ENCODE measurements around the gene ZDHHC23. TPM values are rescaled to one million over a fixed set of nuclear protein-coding genes. Genes with fewer than 3 reads are reported as not detected.

Gene ZDHHC23
- 10 to 100 TPM; 31.4 to 66.7 (median 36.1) TPM for total RNA-seq
- long read RNA-seq, donor 1, partial matches to known transcripts, result 8 of 16 reads
- long read RNA-seq, donor 1, other reads (novel, unspliced or antisense), result 8 of 16 reads
- long read RNA-seq, donor 2, partial matches to known transcripts, result 1 of 2 reads
- long read RNA-seq, donor 2, other reads (novel, unspliced or antisense), result 1 of 2 reads

GRCh38 chr3:113947372-113948014 is at the start of gene ZDHHC23:
ZDHHC23 (plus strand) TSS chr3:113948013; CDS start chr3:113948803, 790 bp downstream.
- Histone ChIP-seq H3K4me3 (peak within 1 kb of the TSS; percentile 60), H3K36me3 (ENCODE audit: low read depth) (no peaks in the 10 kb centered on the region), H3K9me3 (no peaks in the 10 kb centered on the region), H3K4me1 (ENCODE audit: low read depth) (no peaks in the 10 kb centered on the region)
- TF ChIP-seq CTCF (IDR thresholded peaks at IDR 0.05), result no peak
- DNase-seq (peak; percentile 85 to 95 (median 89)), ATAC-seq (peak; percentile 93)
- intact Hi-C loops (cut with DNase I, micrococcal nuclease), result no loop called here

GRCh38 chr3:113898892-113899291 is 48.9 kb upstream of the ZDHHC23 start:
- ATAC-seq, result no peak
- Histone ChIP-seq H3K4me3 (no peak overlapping the region), H3K36me3 (ENCODE audit: low read depth) (no peaks in the 10 kb centered on the region), H3K4me1 (ENCODE audit: low read depth) (no peaks in the 10 kb centered on the region), H3K9me3 (no peaks in the 10 kb centered on the region)
- no peak for TF ChIP-seq CTCF (IDR thresholded peaks at IDR 0.05)
- intact Hi-C loops (cut with DNase I, micrococcal nuclease), result no loop called here
- DNase-seq, result no peak

GRCh38 chr3:113906568-113907140 is 41.2 kb upstream of the ZDHHC23 start:
- Histone ChIP-seq H3K36me3 (ENCODE audit: low read depth) (no peaks in the 10 kb centered on the region), H3K9me3 (no peaks in the 10 kb centered on the region), H3K4me3 (no peak overlapping the region), H3K4me1 (ENCODE audit: low read depth) (peaks cover 12% of the 10 kb centered on the region)
- ATAC-seq (peak; percentile 99), DNase-seq (no peak)
- no peak for TF ChIP-seq CTCF (IDR thresholded peaks at IDR 0.05)
- intact Hi-C loops (cut with DNase I, micrococcal nuclease), result no loop called here

- H3K9me3 ChIP-seq, result no peaks in the 10 kb centered on the region
- H3K4me1 ChIP-seq (ENCODE audit: low read depth), result peaks cover 12% of the 10 kb centered on the region
- no peak for TF ChIP-seq CTCF (IDR thresholded peaks at IDR 0.05)
- intact Hi-C loops (cut with DNase I, micrococcal nuclease), result no loop called here
- DNase-seq (no peak), ATAC-seq (no peak)
- H3K4me3 ChIP-seq, result no peak overlapping the region
- no peaks in the 10 kb centered on the region for H3K36me3 ChIP-seq (ENCODE audit: low read depth)
These were observed 39.7 kb upstream of the ZDHHC23 start for GRCh38 chr3:113908133-113908532.

GRCh38 chr3:113910966-113911365 is 36.8 kb upstream of the ZDHHC23 start:
- no peak for TF ChIP-seq CTCF (IDR thresholded peaks at IDR 0.05)
- H3K36me3 ChIP-seq (ENCODE audit: low read depth), result no peaks in the 10 kb centered on the region
- intact Hi-C loops (cut with DNase I, micrococcal nuclease), result loop anchor here in 1 of 2 donors (5.0 kb wide), 2 partner anchors 69 to 174 kb away; no protein-coding TSS in a partner anchor
- no peaks in the 10 kb centered on the region for H3K9me3 ChIP-seq
- no peak overlapping the region for H3K4me3 ChIP-seq
- DNase-seq (no peak), ATAC-seq (no peak)
- H3K4me1 ChIP-seq (ENCODE audit: low read depth), result peaks cover 9% of the 10 kb centered on the region
